IMR-90 (cell line): ENCODE measurements around the gene PRR23B. TPM values are rescaled to one million over a fixed set of nuclear protein-coding genes. Genes with fewer than 3 reads are reported as not detected.

Experiments
- ATAC-seq: fragments of 200-7000 bp; cut with Tn5 transposase; 2 replicates; pipeline ENCODE4 v1.9.1; 2020; ENCODE audit warnings: low read depth, mild to moderate bottlenecking, moderate library complexity
- BruUV-seq: library from RNA; stranded (reverse); fragments of 400-500 nt; replicated peaks from 2 replicates; lab custom pipeline; 2021; lab: Mats Ljungman, UMichigan
- CTCF ChIA-PET: fragments of 300-600 bp; formaldehyde crosslinking; extraction: SDS; loops from one replicate; lab custom pipeline; 2021; ENCODE audit warnings: antibody characterized with exemption; lab: Yijun Ruan, JAX
- POLR2A ChIA-PET: fragments of 300-600 bp; sonication (Branson Sonifier 250); formaldehyde crosslinking; loops from one replicate; lab custom pipeline; 2022; ENCODE audit warnings: antibody characterized with exemption; ENCODE audit not compliant: unreplicated experiment; lab: Charles Lee
- DNase-seq: peaks from one replicate; pipeline ENCODE4 v3.0.0; 2013
- H2AFZ ChIP-seq: replicated peaks from 2 replicates; pipeline ENCODE3; 2013; ENCODE audit warnings: low read length, mild to moderate bottlenecking; ENCODE audit not compliant: poor library complexity
- H2AK5ac ChIP-seq: 2 replicates; pipeline ENCODE4 v1.6.1; 2013; ENCODE audit warnings: low read depth, low read length, inconsistent platforms
- H2AK9ac ChIP-seq: replicated peaks from 2 replicates; pipeline ENCODE3; 2013; ENCODE audit warnings: mild to moderate bottlenecking, low read depth, low read length, moderate library complexity; ENCODE audit not compliant: poor library complexity
- H2BK120ac ChIP-seq: 2 replicates; pipeline ENCODE4 v1.6.1; 2013; ENCODE audit warnings: low read depth, low read length, inconsistent platforms
- H2BK15ac ChIP-seq: 3 replicates; pipeline ENCODE4 v1.6.1; 2013; ENCODE audit warnings: low read depth, low read length, inconsistent platforms
- H2BK20ac ChIP-seq: 2 replicates; pipeline ENCODE4 v1.6.1; 2013; ENCODE audit warnings: low read depth, mild to moderate bottlenecking, inconsistent platforms, low read length, moderate library complexity
- H2BK5ac ChIP-seq: 2 replicates; pipeline ENCODE4 v1.6.1; 2013; ENCODE audit warnings: mild to moderate bottlenecking, low read depth, low read length, inconsistent platforms; ENCODE audit not compliant: poor library complexity, severe bottlenecking
- H3K14ac ChIP-seq: replicated peaks from 2 replicates; pipeline ENCODE4 v1.6.1; 2013; ENCODE audit warnings: low read depth, low read length, inconsistent platforms
- H3K18ac ChIP-seq: 2 replicates; pipeline ENCODE4 v1.6.1; 2013; ENCODE audit warnings: low read depth, low read length, control low read depth
- H3K23ac ChIP-seq: 2 replicates; pipeline ENCODE4 v1.6.1; 2013; ENCODE audit warnings: low read depth, low read length, inconsistent platforms
- H3K27ac ChIP-seq: 2 replicates; pipeline ENCODE4 v1.5.1; 2013; ENCODE audit warnings: mild to moderate bottlenecking, control low read depth, low read length; ENCODE audit not compliant: insufficient read depth
- H3K27me3 ChIP-seq: 2 replicates; pipeline ENCODE4 v1.6.1; 2013; ENCODE audit warnings: low read length; ENCODE audit not compliant: control insufficient read depth, insufficient read depth
- H3K36me3 ChIP-seq: 2 replicates; pipeline ENCODE4 v1.6.1; 2013; ENCODE audit warnings: low read length, mixed read lengths; ENCODE audit not compliant: control insufficient read depth, insufficient read depth
- H3K4ac ChIP-seq: 2 replicates; pipeline ENCODE4 v1.6.1; 2013; ENCODE audit warnings: low read depth, low read length, inconsistent platforms
- H3K4me1 ChIP-seq: 2 replicates; pipeline ENCODE4 v1.6.1; 2013; ENCODE audit warnings: low read length, mixed read lengths; ENCODE audit not compliant: control insufficient read depth, insufficient read depth
- H3K4me2 ChIP-seq: 2 replicates; pipeline ENCODE4 v1.6.1; 2013; ENCODE audit warnings: low read depth, mild to moderate bottlenecking, control low read depth, low read length, moderate library complexity
- H3K4me3 ChIP-seq: 2 replicates; pipeline ENCODE4 v1.5.1; 2013; ENCODE audit warnings: low read depth, mild to moderate bottlenecking, control low read depth, low read length, moderate library complexity; ENCODE audit not compliant: insufficient read depth
- H3K56ac ChIP-seq: 2 replicates; pipeline ENCODE4 v1.6.1; 2013; ENCODE audit warnings: low read length, inconsistent platforms; ENCODE audit not compliant: insufficient read depth; ENCODE audit errors: extremely low read depth
- H3K79me1 ChIP-seq, 2 experiments: 2 replicates each; pipeline ENCODE4 v1.6.1; 2013; ENCODE audit warnings: low read length in 2 of 2, inconsistent platforms in 1 of 2, low read depth in 1 of 2
- H3K9ac ChIP-seq: 2 replicates; pipeline ENCODE4 v1.6.1; 2013; ENCODE audit warnings: low read depth, low read length, control low read depth
- H3K9me1 ChIP-seq: 2 replicates; pipeline ENCODE4 v1.6.1; 2013; ENCODE audit warnings: low read length, inconsistent platforms; ENCODE audit not compliant: insufficient read depth
- H3K9me3 ChIP-seq: 2 replicates; pipeline ENCODE4 v1.6.1; 2013; ENCODE audit warnings: low read length; ENCODE audit not compliant: control insufficient read depth, insufficient read depth
- H4K20me1 ChIP-seq: 2 replicates; pipeline ENCODE4 v1.6.1; 2013; ENCODE audit warnings: low read length, inconsistent platforms; ENCODE audit not compliant: insufficient read depth
- H4K5ac ChIP-seq: 2 replicates; pipeline ENCODE4 v1.6.1; 2013; ENCODE audit warnings: mild to moderate bottlenecking, low read depth, low read length, control low read depth
- H4K8ac ChIP-seq, 2 experiments: 2 replicates each; pipeline ENCODE4 v1.6.1; 2013; ENCODE audit warnings: low read depth in 2 of 2, low read length in 2 of 2, control low read depth in 1 of 2, inconsistent platforms in 1 of 2
- H4K91ac ChIP-seq: 2 replicates; pipeline ENCODE4 v1.6.1; 2013; ENCODE audit warnings: low read depth, low read length, inconsistent platforms; ENCODE audit not compliant: insufficient read depth
- BHLHE40 ChIP-seq: fragments of 150-350 bp; IDR thresholded peaks from 2 replicates; pipeline ENCODE4 v1.6.1; 2016; ENCODE audit warnings: mild to moderate bottlenecking, low read depth, low read length
- CEBPB ChIP-seq: IDR thresholded peaks from 2 replicates; pipeline ENCODE4 v1.6.1; 2012; ENCODE audit warnings: low read depth, low read length, improper control_type of control experiment
- CHD1 ChIP-seq: IDR thresholded peaks from 2 replicates; pipeline ENCODE4 v1.6.1; 2012; ENCODE audit warnings: low read depth, low read length, improper control_type of control experiment
- CTCF ChIP-seq: conservative IDR thresholded peaks from 2 replicates; pipeline ENCODE4 v1.5.1; 2012; ENCODE audit warnings: mild to moderate bottlenecking, low read depth, low read length, improper control_type of control experiment
- ELK1 ChIP-seq: fragments of 150-350 bp; IDR thresholded peaks from 2 replicates; pipeline ENCODE4 v1.6.1; 2016; ENCODE audit warnings: low read depth, mild to moderate bottlenecking, low read length, moderate library complexity, borderline replicate concordance
- FOS ChIP-seq: fragments of 150-350 bp; IDR thresholded peaks from 2 replicates; pipeline ENCODE4 v1.6.1; 2016; ENCODE audit warnings: low read depth, low read length
- MAFK ChIP-seq: IDR thresholded peaks from 2 replicates; pipeline ENCODE4 v1.6.1; 2012; ENCODE audit warnings: low read depth, low read length, improper control_type of control experiment
- MAZ ChIP-seq: IDR thresholded peaks from 2 replicates; pipeline ENCODE4 v1.6.1; 2012; ENCODE audit warnings: low read depth, mild to moderate bottlenecking, low read length, improper control_type of control experiment, moderate library complexity, borderline replicate concordance
- NFE2L2 ChIP-seq: fragments of 150-350 bp; IDR thresholded peaks from 2 replicates; pipeline ENCODE4 v1.6.1; 2016; ENCODE audit warnings: low read depth, mild to moderate bottlenecking, low read length
- POLR2A ChIP-seq: IDR thresholded peaks from 2 replicates; pipeline ENCODE4 v1.6.1; 2012; ENCODE audit warnings: mild to moderate bottlenecking, low read depth, low read length
- RAD21 ChIP-seq: IDR thresholded peaks from 2 replicates; pipeline ENCODE4 v1.6.1; 2012; ENCODE audit warnings: low read length, improper control_type of control experiment
- RCOR1 ChIP-seq: IDR thresholded peaks from 2 replicates; pipeline ENCODE4 v1.6.1; 2012; ENCODE audit warnings: mild to moderate bottlenecking, low read length, improper control_type of control experiment; ENCODE audit not compliant: insufficient replicate concordance
- RFX5 ChIP-seq: IDR thresholded peaks from 2 replicates; pipeline ENCODE4 v1.8.0; 2012; ENCODE audit warnings: low read depth, mild to moderate bottlenecking, low read length, moderate library complexity
- SMC3 ChIP-seq: fragments of 150-350 bp; IDR thresholded peaks from 2 replicates; pipeline ENCODE4 v1.6.1; 2016; ENCODE audit warnings: low read depth, mild to moderate bottlenecking, antibody characterized with exemption, low read length, moderate library complexity
- WGBS, 2 experiments: methylation state at CpG; one replicate each; pipeline versions ENCODE4 v1.1.5 to v1.1.7; 2013; ENCODE audit warnings: missing lambda C conversion rate in 2 of 2; ENCODE audit not compliant: insufficient read length in 1 of 2; ENCODE audit errors: extremely low coverage in 2 of 2; 5-methylcytosine and 5-hydroxymethylcytosine counted together
- dilution Hi-C: fragments of 300-500 bp; cut with HindIII; formaldehyde crosslinking; loops from one replicate; pipeline ENCODE4 v1.14.3; 2018; ENCODE audit warnings: low sequenced_read_pairs; ENCODE audit not compliant: unreplicated experiment
- in situ Hi-C: fragments of 300-500 bp; cut with MboI; formaldehyde crosslinking; loops from 3 replicates; pipeline ENCODE4 v1.14.3; 2019; ENCODE audit warnings: low sequenced_read_pairs, inconsistent platforms, mixed read lengths
- intact Hi-C: fragments of 100-400 bp; cut with micrococcal nuclease; formaldehyde crosslinking; loops from 2 replicates; pipeline ENCODE4 v1.10.0; 2022
- polyA plus RNA-seq, 3 experiments: library from polyadenylated mRNA; depleted of rRNA; stranded (reverse); fragments of >200 nt; gene quantifications; 2 replicates each; pipeline ENCODE4 v1.2.3, GENCODE V29; 2012; ENCODE audit warnings: low replicate concordance in 1 of 3
- total RNA-seq: library from RNA; depleted of rRNA; stranded (reverse); fragments of >200 nt; gene quantifications from 2 replicates; pipeline ENCODE4 v1.2.3, GENCODE V29; 2012
- TF ChIP-seq, protein P1 (sequence below): fragments of 150-350 bp; IDR thresholded peaks from 2 replicates; pipeline ENCODE4 v1.6.1; 2017; ENCODE audit warnings: mild to moderate bottlenecking, antibody characterized with exemption, low read length, low read depth

Gene PRR23B
- total and polyA plus RNA-seq, 2 of the 4 experiments (the other 2 are of a cell fraction), result not detected

GRCh38 chr3:138987181-138987580 lies 33.5 kb downstream of the PRR23B start:
- BruUV-seq, result no TSS peak
- ATAC-seq, result no peak

More at GRCh38 chr3:138987181-138987580, 33.5 kb downstream of the PRR23B start:
- WGBS, 2 experiments, result no CpG with 5 or more reads among the region's 2 CpGs
- in situ Hi-C loops (no loop called here), intact Hi-C loops (no loop called here), dilution Hi-C loops (no loop called here)
- H2BK5ac ChIP-seq, result no peak overlapping the region
- no peak overlapping the region for H4K91ac ChIP-seq
- H3K56ac ChIP-seq, result no peak overlapping the region
- TF ChIP-seq MAZ (no peak), NFE2L2 (no peak), FOS (no peak), MAFK (no peak), CEBPB (no peak), RFX5 (no peak), RAD21 (no peak), POLR2A (no peak), SMC3 (no peak), BHLHE40 (no peak), CHD1 (no peak), CTCF (no peak), ELK1 (no peak), RCOR1 (no peak)
- TF ChIP-seq, protein P1, sequence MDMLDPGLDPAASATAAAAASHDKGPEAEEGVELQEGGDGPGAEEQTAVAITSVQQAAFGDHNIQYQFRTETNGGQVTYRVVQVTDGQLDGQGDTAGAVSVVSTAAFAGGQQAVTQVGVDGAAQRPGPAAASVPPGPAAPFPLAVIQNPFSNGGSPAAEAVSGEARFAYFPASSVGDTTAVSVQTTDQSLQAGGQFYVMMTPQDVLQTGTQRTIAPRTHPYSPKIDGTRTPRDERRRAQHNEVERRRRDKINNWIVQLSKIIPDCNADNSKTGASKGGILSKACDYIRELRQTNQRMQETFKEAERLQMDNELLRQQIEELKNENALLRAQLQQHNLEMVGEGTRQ, result no peak
- no peak for DNase-seq
- no peak overlapping the region for H2AFZ ChIP-seq
- H3K36me3 ChIP-seq, result no peaks in the 10 kb centered on the region
- no peak overlapping the region for H3K4me2 ChIP-seq
- no peaks in the 10 kb centered on the region for H4K20me1 ChIP-seq
- H3K23ac ChIP-seq, result no peak overlapping the region
- H4K8ac ChIP-seq, result no peak overlapping the region
- no peak overlapping the region for H2BK120ac ChIP-seq
- no peak overlapping the region for H2BK15ac ChIP-seq
- no peak overlapping the region for H3K14ac ChIP-seq
- no peaks in the 10 kb centered on the region for H3K9me1 ChIP-seq
- no peak overlapping the region for H3K4me3 ChIP-seq
- no peaks in the 10 kb centered on the region for H3K4me1 ChIP-seq
- no peak overlapping the region for H2AK9ac ChIP-seq
- no peak overlapping the region for H4K5ac ChIP-seq
- ChIA-PET CTCF (no interaction called here), POLR2A (no interaction called here)
- H2AK5ac ChIP-seq, result no peak overlapping the region
- no peak overlapping the region for H3K9ac ChIP-seq
- H2BK20ac ChIP-seq, result no peak overlapping the region
- H3K27me3 ChIP-seq, result peaks cover 8% of the 10 kb centered on the region
- H3K79me1 ChIP-seq, result no peaks in the 10 kb centered on the region
- H3K27ac ChIP-seq, result no peak overlapping the region
- H3K9me3 ChIP-seq, result no peaks in the 10 kb centered on the region
- no peak overlapping the region for H3K18ac ChIP-seq
- no peak overlapping the region for H3K4ac ChIP-seq
